ENCODE data around the gene GABRG3.

Gene GABRG3

GRCh38 chr15:27414168-27414870 is 443.3 kb downstream of the GABRG3 start:
- no peak for DNase-seq (ENCODE audit: low read depth)

GRCh38 chr15:27418726-27419125 is 447.7 kb downstream of the GABRG3 start:
- DNase-seq (ENCODE audit: low read depth): no peak

- DNase-seq (ENCODE audit: low read depth): no peak
Observed at GRCh38 chr15:27422997-27423396, 452.0 kb downstream of the GABRG3 start.

- DNase-seq (ENCODE audit: low read depth): no peak
Observed at GRCh38 chr15:27426805-27427204, 455.8 kb downstream of the GABRG3 start.

- no peak for DNase-seq (ENCODE audit: low read depth)
Observed at GRCh38 chr15:27427276-27427675, 456.3 kb downstream of the GABRG3 start.

- DNase-seq (ENCODE audit: low read depth): no peak
Observed at GRCh38 chr15:27428151-27428550, 457.2 kb downstream of the GABRG3 start.

- DNase-seq (ENCODE audit: low read depth): no peak
Observed at GRCh38 chr15:27429577-27429976, 458.6 kb downstream of the GABRG3 start.

GRCh38 chr15:27433604-27434003 is 462.6 kb downstream of the GABRG3 start:
- DNase-seq (ENCODE audit: low read depth): no peak

- no peak for DNase-seq (ENCODE audit: low read depth)
Observed at GRCh38 chr15:27438403-27439375, 467.7 kb downstream of the GABRG3 start.

- no peak for DNase-seq (ENCODE audit: low read depth)
Observed at GRCh38 chr15:27441120-27441519, 470.1 kb downstream of the GABRG3 start.

- no peak for DNase-seq (ENCODE audit: low read depth)
Observed at GRCh38 chr15:27448234-27448633, 477.3 kb downstream of the GABRG3 start.

GRCh38 chr15:27448986-27449385 is 478.0 kb downstream of the GABRG3 start:
- no peak for DNase-seq (ENCODE audit: low read depth)

GRCh38 chr15:27449941-27450340 is 479.0 kb downstream of the GABRG3 start:
- no peak for DNase-seq (ENCODE audit: low read depth)

- DNase-seq (ENCODE audit: low read depth): peak; percentile 26
Observed at GRCh38 chr15:27454281-27455075, 483.5 kb downstream of the GABRG3 start.

GRCh38 chr15:27456807-27457206 is 485.8 kb downstream of the GABRG3 start:
- no peak for DNase-seq (ENCODE audit: low read depth)

GRCh38 chr15:27457766-27458165 is 486.8 kb downstream of the GABRG3 start:
- DNase-seq (ENCODE audit: low read depth): no peak

- DNase-seq (ENCODE audit: low read depth): no peak
Observed at GRCh38 chr15:27458345-27459084, 487.5 kb downstream of the GABRG3 start.

GRCh38 chr15:27459836-27460235 is 488.9 kb downstream of the GABRG3 start:
- DNase-seq (ENCODE audit: low read depth): no peak

GRCh38 chr15:27461181-27461580 is 490.2 kb downstream of the GABRG3 start:
- DNase-seq (ENCODE audit: low read depth): no peak

GRCh38 chr15:27463525-27464088 is 492.6 kb downstream of the GABRG3 start:
- DNase-seq (ENCODE audit: low read depth): no peak

- no peak for DNase-seq (ENCODE audit: low read depth)
Observed at GRCh38 chr15:27464941-27465612, 494.1 kb downstream of the GABRG3 start.

All from iris pigment epithelial cell (primary cell).